Raji (cell line): ENCODE results near the gene SCGB3A2.

Source experiments
- POLR2A ChIP-seq: IDR thresholded peaks from 2 replicates; pipeline ENCODE4 v1.6.1; 2011; ENCODE audit warnings: low read depth, low read length, control low read depth; ENCODE audit not compliant: insufficient read depth

The SCGB3A2 gene, protein sequence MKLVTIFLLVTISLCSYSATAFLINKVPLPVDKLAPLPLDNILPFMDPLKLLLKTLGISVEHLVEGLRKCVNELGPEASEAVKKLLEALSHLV

DNA sequence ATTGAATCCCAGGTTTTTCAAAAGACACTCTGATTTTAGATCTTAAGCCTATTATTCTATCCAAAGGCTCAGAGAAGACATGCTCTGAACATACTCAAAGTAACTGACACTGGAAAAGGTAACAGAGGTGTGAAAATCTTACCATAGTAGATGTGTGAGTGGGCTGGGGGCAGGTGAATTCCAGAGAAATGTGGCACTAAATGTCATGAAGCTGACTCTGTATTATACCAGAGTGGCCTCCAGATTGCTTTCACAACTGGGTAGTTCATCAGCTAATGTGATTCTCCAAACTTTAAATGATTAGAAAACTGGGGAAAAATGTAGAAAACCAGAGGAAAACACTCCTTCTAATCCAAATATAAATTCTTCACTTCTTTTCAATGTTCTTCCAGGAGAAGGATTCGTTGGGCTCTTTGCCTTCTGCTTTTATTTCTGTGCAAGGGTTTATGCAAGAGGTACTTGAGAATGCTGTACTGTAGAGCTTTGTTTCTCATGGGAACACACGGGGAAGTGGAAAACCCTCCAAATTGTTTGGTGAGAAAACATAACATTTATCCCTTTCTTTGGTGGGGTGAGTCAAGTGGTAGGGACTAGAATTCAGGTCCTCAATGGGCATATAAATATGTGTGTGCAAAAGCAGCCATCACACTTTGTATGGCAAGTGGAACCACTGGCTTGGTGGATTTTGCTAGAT, at the start of gene SCGB3A2:
TSS of gene SCGB3A2 (plus strand) at position 646 of the 694 bp plus-strand sequence. CDS start 93 bp downstream, outside the sequence.
- no peak for TF ChIP-seq POLR2A

DNA sequence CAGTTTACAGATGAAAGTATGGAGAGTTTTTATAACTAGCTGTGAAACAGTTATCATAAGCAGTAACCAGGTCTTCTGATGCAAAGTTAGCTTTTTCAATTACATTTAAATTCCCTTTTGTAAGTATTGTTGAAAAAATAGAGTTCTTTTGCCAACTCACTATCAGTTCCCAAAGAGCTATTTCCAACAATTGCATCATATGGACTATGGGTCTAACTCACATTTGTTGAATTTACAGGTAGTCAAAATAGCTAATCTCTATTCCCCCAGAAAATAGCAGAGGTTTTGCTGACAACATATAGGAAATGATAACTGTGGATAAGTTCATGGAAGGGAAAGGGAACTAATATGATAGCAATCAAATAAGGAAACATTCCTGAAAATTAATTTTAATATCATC, 48.5 kb upstream of the SCGB3A2 start:
- no peak for TF ChIP-seq POLR2A

DNA sequence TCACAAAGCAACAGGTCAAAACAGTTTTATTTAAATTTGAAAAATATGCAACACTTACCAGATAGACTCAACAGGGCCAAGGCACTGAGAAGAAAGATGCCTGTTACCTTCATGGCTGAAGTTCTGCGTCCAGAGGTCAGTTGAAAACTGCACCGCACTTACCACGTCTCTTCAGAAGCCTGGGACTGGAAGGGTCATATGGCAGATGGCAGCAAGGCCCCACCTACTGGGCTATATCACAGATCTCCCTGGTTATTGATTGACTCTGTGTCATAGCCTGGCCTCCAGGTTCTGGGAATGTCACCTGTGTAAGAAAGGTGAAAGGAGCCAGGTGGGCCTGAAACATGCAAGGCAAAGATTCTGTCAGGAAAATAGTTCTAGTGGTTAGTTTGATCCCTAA, 47.0 kb upstream of the SCGB3A2 start, which contains the start of gene SPINK1:
TSS of gene SPINK1 (minus strand) at position 207 of the 400 bp plus-strand sequence. CDS start at position 113, 94 bp downstream.
- no peak for TF ChIP-seq POLR2A

DNA sequence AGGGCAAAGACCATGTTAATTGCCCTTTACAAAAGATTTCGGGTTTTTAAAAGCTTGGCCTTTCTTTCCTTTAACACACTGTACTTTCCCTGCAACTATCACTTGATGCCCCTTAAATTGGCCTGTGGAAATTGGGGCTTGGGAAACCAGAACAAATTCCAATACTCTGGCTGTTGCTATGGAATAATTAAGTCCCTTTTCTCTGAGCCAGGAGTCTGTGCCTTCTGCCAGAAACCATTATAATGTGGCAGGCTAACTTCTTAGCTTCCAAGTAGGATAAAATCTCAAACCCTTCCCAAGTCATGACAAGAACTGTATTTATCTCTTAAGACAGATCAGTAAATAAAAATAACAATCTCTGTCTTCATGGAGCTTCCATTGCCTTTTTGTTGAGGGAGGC, 46.0 kb upstream of the SCGB3A2 start:
- TF ChIP-seq POLR2A: no peak

DNA sequence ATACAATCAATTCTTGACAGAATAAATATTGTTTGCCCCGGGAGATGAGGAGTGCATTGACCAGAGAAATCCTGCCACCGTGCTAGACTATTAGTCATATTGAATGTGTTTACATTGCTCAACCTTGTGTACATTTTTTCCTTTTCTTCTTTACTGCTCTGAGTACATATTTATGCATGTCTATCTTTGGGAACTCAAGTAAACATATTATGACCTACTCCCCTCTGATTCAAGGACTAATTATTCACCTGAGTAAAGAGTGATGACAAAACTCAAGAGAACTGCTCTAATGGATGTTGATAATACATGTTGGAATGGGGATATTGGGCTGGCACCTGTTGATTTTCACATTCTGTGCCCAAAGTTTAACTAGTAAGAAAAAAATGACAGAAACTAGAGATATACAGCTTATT, 43.1 kb upstream of the SCGB3A2 start:
- no peak for TF ChIP-seq POLR2A

DNA sequence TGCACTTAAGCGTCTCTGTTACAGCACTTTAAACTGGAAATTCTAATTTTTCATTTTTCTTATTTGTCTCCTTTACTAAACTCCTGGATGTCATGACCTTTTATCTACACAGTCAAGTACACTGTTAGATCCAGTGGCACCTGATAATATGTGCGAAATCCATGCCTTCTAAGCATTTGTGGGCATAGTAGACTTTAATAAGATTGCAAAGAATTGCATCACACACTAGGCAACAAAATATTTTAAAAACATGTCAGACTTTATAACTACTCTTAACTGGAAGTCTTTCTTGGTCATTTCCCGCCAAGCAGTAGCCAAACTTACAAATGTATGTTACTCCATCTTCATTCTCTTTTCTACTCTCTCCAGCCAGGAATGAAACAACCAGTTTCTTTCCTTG, 42.1 kb upstream of the SCGB3A2 start:
- no peak for TF ChIP-seq POLR2A

DNA sequence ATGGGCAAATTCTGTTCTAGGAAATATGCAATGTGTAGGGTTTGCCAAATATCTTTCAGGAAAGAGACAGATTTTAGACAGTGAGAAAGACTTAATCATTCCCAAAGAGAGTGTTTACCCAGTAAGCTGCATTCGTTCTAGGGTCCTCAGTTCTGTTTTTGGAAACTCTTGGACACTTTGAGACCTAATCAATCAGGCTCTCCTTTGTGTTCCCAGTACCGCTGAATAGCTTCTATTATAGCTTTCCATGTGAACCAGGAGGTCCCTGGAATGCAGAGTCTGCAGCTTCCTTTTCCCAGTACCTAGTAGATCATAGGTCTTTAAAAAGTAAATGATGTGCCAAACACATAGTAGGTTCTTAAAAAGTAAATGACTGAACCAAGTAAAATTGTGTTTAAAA, 35.6 kb upstream of the SCGB3A2 start:
- no peak for TF ChIP-seq POLR2A

DNA sequence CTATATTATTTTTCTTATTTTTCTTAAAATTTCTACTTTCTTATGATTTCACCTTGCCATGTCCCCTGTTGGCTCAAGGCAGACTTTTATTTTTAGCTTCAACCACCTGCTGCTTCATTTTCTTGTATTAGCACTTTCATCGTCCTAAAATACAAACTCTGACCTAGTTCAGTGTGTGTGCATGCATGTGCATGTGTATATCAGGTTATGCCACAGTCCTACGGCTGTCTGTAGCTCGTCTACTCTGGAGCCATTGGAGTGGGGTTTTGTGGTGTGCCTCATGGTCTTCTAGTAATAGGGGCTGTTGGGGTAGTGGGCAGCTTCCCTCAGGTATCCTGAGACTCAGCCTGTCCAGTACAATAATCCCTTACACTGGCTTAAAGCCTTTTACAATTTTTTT, 33.7 kb upstream of the SCGB3A2 start:
- no peak for TF ChIP-seq POLR2A

DNA sequence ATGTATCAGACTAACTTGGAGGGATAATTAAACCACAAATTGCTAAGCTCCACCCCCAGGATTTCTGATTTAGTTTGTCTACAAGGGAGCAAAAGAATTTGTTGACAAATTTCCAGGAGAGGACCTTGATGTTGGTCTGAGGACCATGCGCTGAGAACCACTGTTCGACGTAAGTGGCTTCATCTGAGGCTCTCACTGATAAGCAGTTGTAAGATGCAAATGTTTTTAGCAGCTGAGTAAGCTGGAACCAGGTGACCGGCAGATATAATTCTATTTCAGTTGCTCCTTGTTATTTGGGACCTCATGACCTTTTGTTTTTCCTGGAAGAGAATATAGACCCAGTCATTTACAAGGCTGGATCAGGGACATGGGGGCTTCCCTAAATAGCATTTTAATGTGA, 32.9 kb upstream of the SCGB3A2 start:
- TF ChIP-seq POLR2A: no peak

DNA sequence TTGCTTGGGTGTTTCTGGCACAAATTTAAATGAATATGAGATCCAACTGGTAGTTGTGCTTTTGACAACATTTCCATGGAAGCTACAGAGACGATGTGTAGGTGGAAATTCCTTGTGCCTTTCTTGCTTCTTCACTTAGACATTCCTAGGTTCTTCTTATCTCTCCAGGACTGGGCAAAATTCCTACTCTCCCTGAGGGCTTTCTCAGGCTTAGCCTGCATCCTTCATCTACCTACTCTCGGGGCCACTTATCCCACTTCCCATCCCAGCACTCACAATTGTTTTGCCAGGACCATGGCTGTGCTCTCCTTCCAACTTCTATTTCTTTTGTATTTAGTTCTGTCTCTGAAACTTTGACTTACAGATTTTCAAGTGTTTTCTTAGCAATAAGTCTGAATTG, 29.3 kb upstream of the SCGB3A2 start:
- TF ChIP-seq POLR2A: no peak

DNA sequence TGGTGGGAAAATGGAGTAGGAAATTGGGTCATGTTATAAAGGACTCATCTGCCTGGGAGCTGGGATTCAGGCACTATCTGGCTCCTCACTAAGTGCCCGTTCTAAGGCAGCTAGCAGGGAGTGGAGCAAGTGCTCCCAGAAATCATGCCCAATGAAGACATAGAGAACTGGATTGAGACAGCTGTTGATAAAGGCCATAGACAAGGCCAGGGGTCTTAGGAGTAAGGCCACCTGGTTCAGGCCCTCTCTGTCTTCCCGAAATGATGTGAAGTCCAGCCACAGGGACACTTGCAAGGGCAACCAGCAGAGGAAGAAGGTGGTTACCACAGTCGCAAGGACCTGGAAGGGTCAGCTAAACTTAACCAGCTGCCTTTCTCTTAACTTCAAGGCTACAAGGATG, 26.9 kb upstream of the SCGB3A2 start:
- no peak for TF ChIP-seq POLR2A

DNA sequence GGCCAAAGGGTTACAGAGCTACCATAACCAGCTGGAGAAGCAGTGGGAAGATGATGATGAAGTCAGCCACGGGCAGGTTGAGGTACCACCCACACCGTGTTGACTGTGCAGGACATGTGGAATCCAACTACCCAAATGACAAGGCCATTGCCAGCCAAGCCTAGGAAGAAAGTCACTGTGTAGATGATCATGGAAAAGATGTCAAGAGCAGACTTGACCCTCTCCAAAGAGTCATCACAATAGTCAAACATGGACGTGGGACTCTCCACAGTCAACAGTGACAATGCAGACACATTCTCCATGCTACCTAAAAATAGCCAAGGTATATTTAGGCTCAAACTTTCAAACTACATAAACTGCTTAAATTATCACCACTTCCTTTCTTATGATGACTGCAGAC, 26.1 kb upstream of the SCGB3A2 start:
- TF ChIP-seq POLR2A: no peak

DNA sequence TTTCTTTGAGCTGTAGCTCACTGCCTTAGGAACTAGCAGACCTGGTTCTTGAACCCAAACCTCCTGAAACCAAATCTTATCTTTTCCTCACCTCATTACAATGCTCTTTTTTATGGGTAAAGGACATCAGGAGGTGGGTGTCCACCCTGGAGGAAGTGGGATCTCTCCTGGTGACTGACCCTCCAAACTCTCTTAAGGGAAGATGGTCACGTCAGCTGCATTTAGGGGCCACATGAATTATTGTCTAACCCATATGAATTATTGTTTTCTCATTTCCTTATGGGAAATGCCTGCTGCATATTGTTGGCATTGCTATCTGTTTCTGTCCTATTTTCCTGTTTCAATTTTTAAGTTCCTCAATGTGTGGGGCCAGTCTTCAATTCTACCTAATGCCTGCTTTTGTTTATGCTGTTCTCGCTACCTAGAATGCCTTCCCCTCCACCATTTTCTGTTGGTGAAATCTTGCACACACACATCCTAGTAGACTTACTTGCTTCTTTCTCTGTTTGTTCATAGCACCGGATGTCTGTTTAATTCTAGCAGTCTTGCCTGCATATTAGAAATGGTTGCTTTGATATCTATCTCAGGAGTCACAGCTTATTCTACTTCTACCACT, 25.0 kb upstream of the SCGB3A2 start:
- TF ChIP-seq POLR2A: no peak

DNA sequence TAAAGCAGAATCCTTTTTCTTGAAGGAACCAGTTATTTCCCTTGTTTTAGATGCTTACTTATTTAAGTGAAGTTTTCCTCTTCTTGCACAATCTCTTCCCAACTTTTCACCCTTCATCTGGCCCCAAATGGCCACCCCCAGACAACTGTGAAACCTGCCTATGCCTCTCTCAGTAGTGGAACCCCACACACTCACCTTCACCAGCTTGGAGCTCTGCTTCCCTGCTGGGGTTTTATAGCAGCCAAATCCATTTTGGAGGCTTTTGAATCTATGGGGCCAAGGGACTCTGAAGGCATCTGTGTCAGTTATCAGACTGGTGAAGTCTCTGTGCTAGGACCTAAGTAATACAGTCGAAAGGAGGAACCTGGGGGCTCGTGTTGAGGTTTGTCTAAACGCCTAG, 24.2 kb upstream of the SCGB3A2 start:
- TF ChIP-seq POLR2A: no peak

DNA sequence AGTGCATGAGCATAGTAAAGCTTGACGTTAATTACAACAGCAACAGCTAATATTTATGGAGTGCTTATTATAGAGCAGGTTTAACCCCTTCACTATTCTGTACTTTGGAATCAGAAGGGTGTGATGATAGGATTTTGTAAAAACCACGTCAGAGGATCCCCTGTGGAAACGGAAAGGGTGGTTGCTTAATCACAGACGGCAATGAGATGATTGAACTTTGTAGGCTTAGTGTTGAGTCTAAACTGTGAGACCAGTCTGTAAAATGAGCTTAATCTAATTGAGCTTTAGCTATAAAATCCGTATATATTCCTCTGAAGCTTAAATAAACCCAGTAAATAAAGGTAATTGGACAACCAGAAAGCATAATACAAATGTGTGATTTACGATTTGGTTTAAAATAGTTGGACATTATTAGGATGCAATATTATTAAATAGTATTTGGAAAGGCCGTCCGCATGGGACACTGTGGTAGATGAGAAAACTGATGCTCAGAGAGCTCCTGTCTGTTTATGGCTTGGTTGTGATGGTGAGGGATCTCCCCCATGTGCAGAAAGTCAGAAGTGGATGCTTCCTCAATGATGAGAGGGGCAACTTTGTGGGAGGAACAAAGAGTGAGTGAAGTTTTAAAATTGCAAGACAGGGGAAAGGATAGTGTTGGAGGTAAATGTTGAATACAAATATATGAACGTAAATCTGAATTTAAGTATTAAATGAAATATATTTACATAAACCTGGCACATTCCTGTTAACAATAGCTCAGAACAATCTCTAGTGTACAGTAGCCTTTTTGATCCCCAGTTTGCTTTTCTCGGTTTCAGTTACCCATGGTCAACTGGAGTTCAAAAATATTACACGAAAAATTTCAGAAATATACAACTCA, 23.4 kb upstream of the SCGB3A2 start:
- TF ChIP-seq POLR2A: no peak

DNA sequence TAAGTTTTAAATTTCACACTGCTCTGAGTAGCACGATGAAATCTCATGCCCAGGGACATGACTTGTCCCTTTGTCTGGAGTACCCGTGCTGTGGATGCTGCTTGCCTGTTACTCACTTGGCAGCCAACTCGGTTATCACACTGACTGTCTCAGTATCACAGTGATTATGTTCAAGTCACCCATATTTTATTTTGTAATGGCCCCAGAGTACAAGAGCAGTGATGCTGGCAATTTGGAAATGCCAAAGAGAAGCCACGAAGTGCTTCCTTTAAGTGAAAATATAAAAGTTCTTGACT, 22.8 kb upstream of the SCGB3A2 start:
- TF ChIP-seq POLR2A: no peak
